ENCODE results near the gene TMEM117.
"Not testable (repeated sequence)": the region's sequence is repeated elsewhere in the genome, so short reads cannot be mapped to it uniquely, and the experiment has no call there.

TMEM117 gene

DNA sequence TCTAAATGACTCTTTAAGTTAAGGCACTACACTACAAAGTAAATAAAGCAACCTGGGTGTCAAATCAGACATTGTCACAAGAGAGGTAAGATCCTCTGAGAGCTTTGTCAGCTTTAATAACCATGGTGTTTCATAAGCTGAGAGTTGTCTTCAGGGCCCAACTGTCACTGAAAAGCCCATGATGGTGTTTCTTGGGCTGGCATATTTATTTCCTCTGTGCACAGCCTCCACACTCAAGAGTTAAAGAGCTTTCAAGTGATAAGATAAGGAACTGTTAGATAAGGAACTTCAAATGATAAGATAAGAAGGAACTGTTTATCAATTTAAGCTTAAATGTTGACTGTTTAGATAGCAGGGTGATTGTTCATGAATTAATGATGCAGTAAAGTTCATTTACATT lies 495.4 kb downstream of the TMEM117 start:
- no peak for DNase-seq

DNA sequence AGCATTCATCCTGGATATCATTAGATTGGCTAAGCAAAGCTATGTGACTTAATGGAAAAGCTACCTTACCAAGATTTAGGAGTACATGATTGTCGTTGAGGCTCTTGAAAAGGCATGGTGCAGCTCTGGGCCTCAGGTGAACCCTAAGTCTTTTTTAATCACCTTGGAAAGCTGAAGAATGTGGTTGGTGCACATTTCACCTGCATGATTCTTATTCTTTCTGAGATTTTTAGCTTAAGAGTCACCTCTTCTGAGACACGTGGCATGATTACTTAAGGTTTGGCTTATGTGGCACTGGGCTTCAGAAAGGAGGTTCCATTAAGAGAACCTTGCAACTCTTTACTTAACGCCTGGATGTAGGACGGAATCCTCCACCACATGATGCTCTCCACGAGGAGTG lies 498.5 kb downstream of the TMEM117 start:
- DNase-seq: no peak

DNA sequence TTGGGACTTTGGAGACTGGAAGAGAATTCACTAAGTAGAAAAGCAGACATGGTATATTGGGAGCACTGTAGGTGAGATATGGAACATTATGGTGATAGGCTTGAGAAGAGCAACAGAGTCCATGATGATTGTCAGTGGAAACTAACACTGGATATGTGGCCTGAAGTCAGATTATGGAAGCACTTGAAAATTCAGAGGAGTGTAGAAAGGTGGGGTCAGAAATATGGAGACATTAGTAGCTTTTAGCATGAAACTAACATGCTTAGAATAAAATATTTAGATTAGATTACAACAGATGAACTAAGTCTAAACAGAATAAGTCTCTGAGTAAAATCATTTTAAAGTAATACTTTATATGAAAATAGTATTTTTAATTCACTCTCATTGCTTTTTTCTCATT lies 499.1 kb downstream of the TMEM117 start:
- DNase-seq: no peak

DNA sequence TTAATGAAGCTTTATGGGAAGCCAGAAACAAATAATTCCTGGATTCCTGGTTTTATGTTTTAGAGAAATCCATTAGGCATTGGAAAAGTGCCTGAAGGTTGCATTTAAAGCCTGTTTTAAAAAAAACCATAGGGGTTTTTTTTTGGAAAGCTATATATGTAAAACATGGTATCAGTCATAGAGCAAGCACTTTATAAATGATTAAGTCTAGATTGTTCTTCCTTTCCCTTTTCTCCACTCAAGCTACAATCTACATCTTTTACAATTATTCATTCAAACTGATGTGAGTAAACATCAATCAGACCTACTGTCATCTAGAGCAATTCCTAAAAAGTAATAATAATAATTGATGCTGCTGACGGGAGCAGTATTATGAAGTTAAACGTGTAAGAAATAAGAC lies 500.7 kb downstream of the TMEM117 start:
- DNase-seq: no peak

DNA sequence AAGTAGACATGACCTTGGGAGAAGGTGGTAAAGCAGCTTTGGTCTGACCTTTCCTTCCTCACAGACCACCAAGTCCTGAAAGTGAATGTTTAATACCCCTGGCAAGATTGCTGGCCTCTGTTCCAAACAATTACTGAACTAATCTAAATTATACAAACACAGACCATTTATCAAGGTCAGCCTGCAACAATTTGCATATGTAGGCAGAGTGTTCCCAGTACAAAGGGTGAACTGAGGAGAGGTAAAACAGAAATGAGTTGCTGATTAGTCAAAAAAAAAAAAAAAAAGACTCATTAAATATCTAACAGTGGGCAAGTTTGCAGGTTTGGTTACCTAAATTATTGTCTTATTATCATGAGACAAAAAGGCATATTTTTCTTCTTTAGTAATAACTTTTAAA lies 506.5 kb downstream of the TMEM117 start:
- DNase-seq: no peak

DNA sequence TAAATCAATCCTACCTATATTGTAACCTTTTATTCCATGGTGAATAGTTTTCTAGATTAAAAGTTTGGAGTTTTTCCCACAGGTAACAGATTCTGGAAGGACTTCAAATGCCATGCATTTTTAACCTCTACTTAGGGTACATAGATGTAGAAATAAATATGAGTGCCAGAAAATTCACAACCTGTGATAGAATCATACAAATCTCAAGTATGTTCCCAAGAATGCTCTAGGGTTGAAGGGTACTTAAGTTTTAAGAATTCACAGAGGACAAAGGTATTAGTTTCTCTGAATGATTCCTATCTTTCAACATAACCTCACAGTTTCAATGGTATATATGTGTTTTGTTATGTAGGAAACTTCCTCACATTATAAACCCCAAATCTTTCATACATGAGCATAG lies 511.3 kb downstream of the TMEM117 start:
- no peak for DNase-seq

DNA sequence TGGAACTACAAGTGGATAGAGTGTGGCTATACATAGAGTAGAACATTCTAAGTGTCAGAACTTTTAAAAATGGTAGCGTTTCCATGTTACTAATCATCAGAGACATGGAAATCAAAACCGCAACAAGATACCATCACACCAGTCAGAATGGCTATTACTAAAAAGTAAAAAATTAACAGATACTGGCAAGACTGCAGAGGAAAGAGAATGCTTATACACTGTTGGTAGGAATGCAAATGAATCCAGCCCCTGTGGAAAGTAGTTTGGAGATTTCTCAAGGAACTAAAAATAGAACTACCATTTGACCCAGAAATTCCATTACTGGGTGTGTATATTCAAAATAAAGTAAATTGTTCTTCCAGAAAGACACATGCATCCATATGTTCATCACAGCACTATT lies 521.6 kb downstream of the TMEM117 start:
- DNase-seq: no peak

DNA sequence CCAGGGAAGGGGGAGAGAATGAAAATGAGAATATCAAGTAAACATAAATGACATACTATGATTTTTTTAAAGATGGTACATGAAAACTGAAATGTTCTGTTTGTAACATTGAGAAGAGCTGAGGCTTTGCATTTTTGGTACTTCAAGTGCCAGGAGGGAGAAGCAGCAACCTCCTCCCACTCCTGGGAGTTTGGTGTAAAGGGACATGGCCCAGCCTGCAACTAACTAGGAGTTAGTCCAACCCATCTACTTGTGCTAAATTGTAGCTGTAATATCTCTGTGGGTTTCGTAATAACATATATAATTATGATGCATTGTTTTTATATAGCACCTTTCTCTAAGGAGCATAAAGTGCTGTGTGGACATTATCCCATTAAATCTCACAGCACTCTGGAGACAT lies 522.8 kb downstream of the TMEM117 start:
- no peak for DNase-seq

DNA sequence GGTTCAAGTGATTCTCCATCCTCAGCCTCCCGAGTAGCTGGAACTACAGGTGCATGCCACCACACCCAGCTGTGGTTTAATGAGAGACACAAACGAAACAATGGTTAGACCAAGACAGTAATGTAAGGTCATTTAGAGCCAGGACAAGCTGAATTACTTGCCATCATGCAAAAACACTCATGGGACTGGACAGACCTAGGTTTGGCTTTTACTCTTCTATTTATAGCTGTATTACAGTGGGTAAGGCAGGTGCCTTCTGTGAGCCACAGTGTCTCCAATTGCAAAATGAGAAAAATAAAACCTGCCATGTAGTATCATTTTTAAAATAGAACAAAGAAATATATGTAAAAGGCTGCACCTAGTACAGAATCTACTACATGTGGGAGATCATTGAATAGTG lies 527.1 kb downstream of the TMEM117 start:
- DNase-seq: no peak

DNA sequence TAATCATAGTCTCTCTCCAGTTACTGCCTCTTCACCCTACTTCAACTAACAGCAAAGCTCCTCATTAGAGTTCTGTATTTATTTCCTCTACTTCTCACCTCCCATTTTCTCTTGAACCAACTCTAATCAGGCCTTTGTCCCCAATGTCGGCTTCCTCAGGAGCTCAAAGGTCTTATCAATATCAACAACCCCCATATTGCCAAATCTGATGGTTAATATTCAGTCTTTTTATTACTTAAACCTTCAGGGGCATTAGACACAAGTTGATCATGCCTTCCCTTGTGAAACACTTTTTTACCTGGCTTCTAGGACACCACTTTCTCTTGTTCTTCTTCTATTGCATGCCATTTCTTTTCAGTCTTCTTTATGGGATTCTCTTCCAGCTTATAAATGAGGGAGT lies 531.3 kb downstream of the TMEM117 start:
- DNase-seq: no peak

DNA sequence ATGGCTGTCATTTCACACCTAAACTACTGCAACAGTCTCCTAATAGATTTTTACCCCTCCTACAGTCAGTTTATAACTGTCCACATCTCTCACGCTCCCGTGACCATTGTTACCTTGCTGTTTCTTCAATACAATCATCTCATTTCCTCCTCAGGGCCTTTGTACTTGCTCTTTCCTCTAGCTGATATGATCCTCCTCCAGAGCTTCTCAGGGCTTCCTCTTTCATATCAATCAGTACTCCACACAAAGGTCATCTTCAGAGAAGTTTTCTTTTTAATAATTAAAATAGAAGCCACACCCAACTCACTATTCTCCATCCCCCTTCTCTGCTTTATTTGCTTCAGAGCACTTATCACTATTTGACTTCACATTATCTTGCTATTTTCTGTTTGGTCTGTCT lies 532.0 kb downstream of the TMEM117 start:
- DNase-seq: no peak

DNA sequence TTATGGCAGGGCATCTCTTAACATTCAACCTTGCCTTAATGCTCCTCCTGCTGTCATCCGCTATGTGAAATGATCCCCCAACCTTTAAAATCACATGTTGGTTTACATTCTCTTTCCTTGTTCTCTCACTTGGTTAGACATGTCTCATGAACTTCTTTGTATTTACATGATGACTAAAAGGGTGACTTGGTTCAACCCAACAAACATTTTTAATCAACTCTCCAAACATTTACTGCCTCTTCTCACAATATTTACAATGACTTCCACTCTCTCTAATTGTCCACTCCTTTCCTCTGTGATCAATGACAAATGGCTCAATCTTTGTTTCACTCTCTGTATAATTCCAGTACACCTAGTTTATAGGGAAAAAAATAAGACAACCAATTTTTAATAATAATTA lies 534.1 kb downstream of the TMEM117 start:
- DNase-seq: no peak

DNA sequence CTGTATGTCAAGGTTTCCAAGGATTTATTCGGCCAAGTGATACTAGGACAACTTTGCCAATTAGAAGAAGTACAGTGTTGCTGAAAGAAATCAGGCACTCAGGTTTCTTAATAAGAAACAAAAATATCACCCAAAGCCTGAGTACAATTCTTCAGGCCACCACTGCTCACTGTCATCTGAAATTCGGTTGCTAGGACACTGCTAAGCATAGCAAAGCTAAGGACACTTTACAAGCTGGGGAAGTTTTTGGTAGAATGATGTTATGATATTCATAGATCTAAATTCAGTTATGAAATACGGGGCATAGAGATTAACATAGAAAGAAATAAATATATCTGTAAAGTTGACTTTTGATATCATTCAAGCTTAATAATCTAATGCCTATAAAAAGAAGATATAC lies 535.1 kb downstream of the TMEM117 start:
- no peak for DNase-seq

DNA sequence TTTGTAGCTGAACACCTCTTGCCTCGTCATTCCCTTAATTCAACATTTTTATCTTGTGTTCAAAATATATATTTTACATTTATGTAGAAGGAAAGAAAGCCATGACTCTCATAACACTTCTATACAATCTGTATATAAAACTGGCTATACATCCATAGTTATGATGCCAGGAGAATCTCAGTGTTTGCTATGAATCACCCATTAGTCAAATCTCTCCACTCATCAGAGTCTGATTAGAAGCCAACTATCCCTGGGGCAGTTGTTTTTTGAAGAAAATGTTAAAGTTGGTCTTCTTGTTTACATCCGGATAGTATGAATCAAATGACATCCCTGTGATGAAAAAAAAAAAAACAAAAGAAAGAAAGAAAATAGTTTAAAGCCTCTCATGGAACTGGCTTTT lies 536.4 kb downstream of the TMEM117 start:
- DNase-seq: no peak

DNA sequence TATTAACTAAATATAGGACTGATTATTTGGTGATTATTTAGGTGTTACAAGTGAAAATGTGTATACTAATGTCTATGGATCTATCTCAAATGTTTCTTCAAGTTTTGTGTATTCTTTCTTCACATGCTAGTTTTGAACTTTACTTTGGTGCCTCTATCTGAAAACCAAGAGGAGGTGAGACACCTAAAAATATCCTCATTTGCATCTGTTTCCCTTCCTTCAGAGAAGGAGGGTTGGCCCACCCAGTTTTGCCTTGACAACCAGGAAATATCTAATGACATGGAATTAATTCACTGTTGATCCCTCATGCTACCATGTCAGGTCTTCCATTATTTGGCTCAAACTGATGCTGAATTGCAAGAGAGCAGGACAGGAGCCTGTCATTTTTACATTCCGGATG lies 539.8 kb downstream of the TMEM117 start:
- DNase-seq: no peak

DNA sequence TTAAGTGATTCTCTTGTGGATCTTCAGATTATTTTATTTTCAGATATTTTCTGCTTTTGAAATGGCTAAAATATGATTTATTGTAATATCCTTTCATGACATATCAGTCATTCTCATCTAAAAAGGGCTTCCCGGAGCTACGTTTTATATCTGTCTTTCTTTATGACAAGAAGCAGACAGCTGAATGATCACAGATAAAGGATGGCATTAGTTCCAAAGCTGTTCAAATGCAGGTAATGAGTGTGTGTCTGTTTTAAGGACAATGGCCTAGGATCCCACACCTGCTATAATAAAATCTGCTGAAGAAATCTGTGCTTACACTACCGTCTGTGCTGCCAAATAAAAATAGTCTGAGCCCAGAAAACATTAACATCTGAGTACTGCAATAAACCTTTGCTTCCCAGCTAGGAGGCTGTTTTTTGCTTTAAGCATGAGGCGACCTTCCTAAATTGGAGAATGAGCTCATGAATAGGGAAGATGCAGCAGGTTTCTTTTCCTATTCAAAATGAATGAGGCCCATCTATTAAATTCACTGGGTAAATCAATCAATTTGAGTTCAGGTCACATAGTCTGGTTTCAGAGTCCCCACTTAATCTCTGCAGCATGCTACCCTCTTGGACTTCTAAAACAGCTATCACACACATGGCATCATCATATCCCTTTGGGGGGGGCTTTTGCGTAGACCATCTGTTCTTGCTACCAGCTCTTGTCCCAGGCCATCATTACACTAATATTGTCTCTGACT lies 541.7 kb downstream of the TMEM117 start:
- DNase-seq: no peak

DNA sequence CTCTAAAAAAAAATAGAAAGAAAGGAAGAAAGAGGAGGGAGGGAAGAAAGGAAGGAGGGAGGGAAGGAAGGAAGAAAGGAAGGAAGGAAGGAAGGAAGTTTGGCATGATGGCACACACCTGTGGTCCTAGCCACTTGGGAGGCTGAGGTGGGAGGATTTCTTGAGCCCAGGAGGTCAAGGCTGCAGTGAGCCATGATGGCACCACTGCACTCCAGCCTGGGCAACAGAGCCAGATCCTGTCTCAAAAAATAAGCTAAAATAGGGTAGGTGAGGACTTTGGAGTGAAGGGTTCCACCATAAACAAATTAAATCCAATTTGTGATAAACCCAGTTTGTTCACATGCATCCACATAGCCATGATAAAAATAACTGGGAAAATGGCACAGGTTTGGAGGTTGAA lies 543.2 kb downstream of the TMEM117 start:
- not testable (repeated sequence) for DNase-seq

DNA sequence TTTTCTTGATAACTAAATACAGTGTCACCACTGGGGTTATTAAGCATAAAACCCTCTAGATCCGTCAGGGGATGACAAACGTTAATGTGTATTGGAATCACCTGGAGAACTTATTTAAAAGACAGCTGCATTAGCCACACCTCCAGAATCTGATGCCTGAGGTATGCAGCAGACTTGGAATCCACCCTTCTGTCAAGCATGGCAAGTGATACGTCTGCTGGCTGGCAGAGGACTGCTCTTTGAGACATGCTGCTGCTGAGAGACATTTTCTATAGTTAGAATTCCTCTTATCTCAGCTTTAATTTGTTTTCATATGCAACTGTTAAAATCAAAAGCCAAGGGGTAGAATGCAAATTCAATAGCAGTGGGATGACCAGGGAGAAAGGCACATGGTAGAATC lies 544.0 kb downstream of the TMEM117 start:
- DNase-seq: no peak

DNA sequence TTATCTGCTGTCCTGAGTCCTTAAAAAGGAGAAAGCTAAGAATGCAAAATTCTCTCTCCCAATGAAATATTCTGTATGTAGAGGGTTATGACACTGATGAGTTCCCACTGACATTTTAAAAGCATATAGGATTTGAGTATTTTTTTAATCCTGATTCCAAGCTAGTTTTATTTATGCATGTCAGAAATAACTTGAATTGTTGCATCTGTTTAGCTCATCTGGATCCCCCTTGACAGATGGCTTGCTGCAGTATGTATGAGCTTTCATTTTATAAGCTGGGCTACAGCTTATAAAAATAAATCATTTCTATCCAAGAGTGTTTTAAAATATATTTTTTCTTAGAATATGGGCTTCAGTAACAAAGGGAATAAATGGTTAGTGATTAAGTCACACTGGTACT lies 545.0 kb downstream of the TMEM117 start:
- no peak for DNase-seq

DNA sequence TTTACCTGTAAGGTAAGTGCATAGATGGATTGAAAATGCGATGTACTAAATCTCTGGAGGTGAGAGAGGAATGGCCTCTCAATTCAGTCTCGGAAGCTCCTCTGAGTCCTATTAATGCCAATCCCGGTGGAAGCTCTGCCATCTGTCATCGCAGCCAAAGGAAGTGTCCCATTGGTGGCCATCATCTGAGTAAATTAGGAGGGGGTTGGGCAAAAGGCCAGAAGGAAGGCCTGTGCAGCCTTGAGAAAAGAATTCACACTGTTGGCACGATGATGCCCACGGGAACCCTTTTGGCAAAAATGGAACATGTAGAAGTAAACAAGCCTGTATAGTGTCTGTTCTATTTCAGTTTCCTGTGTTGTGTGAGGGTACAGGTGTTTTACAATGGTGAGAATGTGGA lies 545.5 kb downstream of the TMEM117 start:
- no peak for DNase-seq

DNA sequence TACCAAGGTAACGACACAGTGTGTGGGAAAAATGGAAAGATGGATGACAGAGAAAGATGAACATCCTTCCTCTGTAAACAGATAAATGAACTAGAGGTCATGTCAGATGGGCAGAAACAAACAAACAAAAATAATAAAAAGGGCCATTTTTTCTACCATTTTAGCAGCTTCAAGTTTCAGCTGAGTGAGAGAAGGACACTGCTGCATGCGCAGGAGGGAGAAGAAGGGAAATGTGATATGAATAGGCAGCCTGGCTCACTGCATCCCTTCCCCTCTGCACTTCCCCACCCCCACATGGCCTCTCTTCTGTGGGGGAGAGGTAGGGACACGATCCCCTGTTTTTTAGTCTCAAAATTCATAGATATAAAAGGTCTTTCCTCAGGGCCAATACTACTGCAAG lies 548.3 kb downstream of the TMEM117 start:
- DNase-seq: no peak

DNA sequence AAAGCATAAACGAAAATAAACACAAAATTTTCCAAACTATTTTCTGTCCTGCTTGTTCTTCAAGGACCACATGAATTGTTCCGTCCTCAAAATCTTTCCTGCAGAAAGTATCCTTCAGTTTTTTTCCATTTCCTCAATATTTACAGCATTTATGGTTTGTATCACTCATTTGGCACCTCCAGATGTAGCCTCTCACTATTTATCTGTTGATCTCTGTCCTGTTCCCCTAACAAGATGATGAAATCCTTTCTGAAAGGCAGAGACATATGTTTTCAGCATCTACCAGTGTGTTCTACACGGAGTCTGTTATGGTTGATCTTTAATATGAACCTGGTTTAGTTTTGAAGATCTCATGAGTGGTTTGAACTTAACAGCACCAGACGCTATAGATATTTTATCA lies 550.1 kb downstream of the TMEM117 start:
- no peak for DNase-seq

DNA sequence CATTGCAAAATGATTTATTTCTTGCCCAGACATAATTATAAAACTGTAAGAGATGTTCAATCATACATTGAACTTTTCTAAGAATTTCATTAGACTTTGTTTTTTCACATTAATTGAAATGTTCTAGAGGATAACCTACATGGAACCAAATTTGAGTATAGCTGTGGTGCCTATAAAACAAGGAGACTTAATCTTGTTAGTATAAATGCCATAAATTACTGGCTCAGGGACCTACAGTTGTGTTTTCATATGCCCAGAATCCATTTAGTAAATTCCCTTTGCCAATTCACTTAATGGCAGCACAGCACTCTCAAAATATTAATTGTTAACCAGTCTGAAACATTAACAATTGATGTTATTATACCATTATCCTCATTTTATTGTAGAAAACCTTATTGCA lies 551.7 kb downstream of the TMEM117 start:
- DNase-seq: no peak

DNA sequence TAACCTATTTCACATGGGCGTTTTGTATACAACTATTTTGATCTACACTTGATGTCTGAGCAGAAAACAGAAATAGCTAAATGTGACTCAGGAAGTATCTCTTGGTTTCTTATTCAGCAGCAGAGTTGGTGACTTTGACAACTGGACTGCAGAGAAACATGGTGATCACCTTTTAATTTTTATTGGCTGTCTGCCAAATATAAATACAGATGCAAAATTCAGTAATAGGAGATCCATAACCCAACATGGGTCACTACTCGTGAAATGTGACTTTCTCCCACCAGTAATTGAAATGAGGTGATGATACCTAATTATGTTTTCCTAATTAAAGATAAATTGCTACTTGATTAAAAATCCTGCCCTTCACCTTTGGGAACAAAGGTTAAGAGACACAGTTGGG lies 553.2 kb downstream of the TMEM117 start:
- no peak for DNase-seq

DNA sequence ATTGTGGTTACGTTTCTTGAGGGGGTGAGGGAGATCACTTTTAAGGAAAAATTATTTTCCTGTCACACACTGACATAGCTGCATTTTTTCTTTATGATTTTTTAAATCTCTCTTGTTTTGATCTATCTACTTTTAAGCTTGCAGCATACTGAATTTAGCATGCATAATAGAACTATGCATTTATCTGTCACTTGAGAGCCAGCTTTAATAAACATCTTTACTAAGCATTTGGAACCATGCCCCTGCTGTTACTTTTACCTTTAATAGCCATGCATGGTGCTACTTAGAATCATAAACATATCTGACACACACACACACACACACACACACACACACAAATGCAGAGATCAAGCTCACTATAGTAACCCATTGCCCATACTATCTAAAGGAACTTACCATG lies 554.0 kb downstream of the TMEM117 start:
- DNase-seq: no peak

DNA sequence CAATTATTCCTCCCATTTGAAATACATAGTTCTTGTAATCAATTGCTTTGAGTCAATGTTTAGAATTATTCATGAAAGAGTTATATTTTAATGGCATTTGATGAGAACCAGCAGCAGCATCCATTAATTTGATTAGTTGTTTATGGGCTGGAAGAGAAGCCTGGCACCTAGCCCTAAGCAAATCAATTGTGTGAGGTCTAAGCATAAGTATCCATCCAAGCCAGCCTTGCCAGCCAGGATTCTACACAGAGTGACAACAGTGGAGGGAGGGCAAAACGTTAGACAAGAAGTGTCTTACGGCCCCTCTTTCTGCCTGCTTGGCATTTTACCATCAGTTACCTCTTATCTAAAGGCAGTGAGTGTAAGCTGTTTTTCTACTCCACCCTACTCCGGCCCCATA lies 561.8 kb downstream of the TMEM117 start:
- DNase-seq: no peak
